GM23248 (cell line): Measurements from ENCODE around the gene PNMA1. TPM values are rescaled to one million over a fixed set of nuclear protein-coding genes. Genes with fewer than 3 reads are reported as not detected.

Source experiments
- DNase-seq: peaks from one replicate; pipeline ENCODE4 v3.0.0-alpha.2; 2015
- H2AFZ ChIP-seq: fragments of 200-600 bp; sonication (generic); 2 replicates; pipeline ENCODE4 v1.6.1; 2016; ENCODE audit warnings: antibody characterized with exemption
- H3F3A ChIP-seq: fragments of 200-600 bp; sonication (generic); 2 replicates; pipeline ENCODE4 v1.6.1; 2016; ENCODE audit warnings: mild to moderate bottlenecking, antibody characterized with exemption, mixed run types; ENCODE audit not compliant: insufficient read depth
- H3K27ac ChIP-seq: fragments of 200-600 bp; sonication (generic); 2 replicates; pipeline ENCODE4 v1.5.1; 2016; ENCODE audit warnings: mild to moderate bottlenecking
- H3K27me3 ChIP-seq: fragments of 200-600 bp; sonication (generic); replicated peaks from 2 replicates; pipeline ENCODE4 v1.6.1; 2016; ENCODE audit warnings: mild to moderate bottlenecking; ENCODE audit not compliant: insufficient read depth
- H3K36me3 ChIP-seq: fragments of 200-600 bp; sonication (generic); 2 replicates; pipeline ENCODE4 v1.6.1; 2016; ENCODE audit warnings: low read depth, mild to moderate bottlenecking
- H3K4me1 ChIP-seq: fragments of 200-600 bp; sonication (generic); 2 replicates; pipeline ENCODE4 v1.6.1; 2016; ENCODE audit warnings: mild to moderate bottlenecking; ENCODE audit not compliant: insufficient read depth
- H3K4me2 ChIP-seq: fragments of 200-600 bp; sonication (generic); one replicate; pipeline ENCODE4 v1.6.1; 2016; ENCODE audit warnings: mild to moderate bottlenecking; ENCODE audit not compliant: unreplicated experiment
- H3K4me3 ChIP-seq: fragments of 200-600 bp; sonication (generic); 2 replicates; pipeline ENCODE4 v1.5.1; 2016; ENCODE audit warnings: mild to moderate bottlenecking
- H3K79me2 ChIP-seq: fragments of 200-600 bp; sonication (generic); 2 replicates; pipeline ENCODE4 v1.6.1; 2016; ENCODE audit warnings: mild to moderate bottlenecking; ENCODE audit not compliant: insufficient read depth
- H3K9ac ChIP-seq: fragments of 200-600 bp; sonication (generic); 2 replicates; pipeline ENCODE4 v1.6.1; 2016; ENCODE audit warnings: mild to moderate bottlenecking
- H3K9me2 ChIP-seq: fragments of 200-600 bp; sonication (generic); 2 replicates; pipeline ENCODE4 v1.6.1; 2016; ENCODE audit warnings: mixed run types, mild to moderate bottlenecking, moderate library complexity; ENCODE audit not compliant: insufficient read depth
- H3K9me3 ChIP-seq: fragments of 200-600 bp; sonication (generic); one replicate; pipeline ENCODE4 v1.6.1; 2017; ENCODE audit warnings: low read depth
- H4K20me1 ChIP-seq: fragments of 200-600 bp; sonication (generic); 2 replicates; pipeline ENCODE4 v1.6.0; 2016; ENCODE audit not compliant: insufficient read depth
- EZH2 ChIP-seq: fragments of 200-600 bp; sonication (generic); IDR thresholded peaks from 2 replicates; pipeline ENCODE4 v1.6.1; 2018; ENCODE audit warnings: antibody characterized with exemption, mild to moderate bottlenecking; ENCODE audit not compliant: insufficient read depth, poor library complexity, severe bottlenecking
- EZH2phosphoT487 ChIP-seq: fragments of 200-600 bp; sonication (generic); IDR thresholded peaks from 2 replicates; pipeline ENCODE4 v1.6.1; 2018; ENCODE audit warnings: antibody characterized with exemption, moderate library complexity, mild to moderate bottlenecking, low read depth; ENCODE audit not compliant: insufficient read depth
- WGBS, 2 experiments: methylation state at CpG; one replicate each; pipeline ENCODE4 v1.1.6; 2015 to 2017; ENCODE audit warnings: low lambda C conversion rate in 2 of 2, low coverage in 1 of 2; ENCODE audit errors: missing lambda C conversion rate in 2 of 2; 5-methylcytosine and 5-hydroxymethylcytosine counted together
- in situ Hi-C: fragments of 300-500 bp; cut with MboI; formaldehyde crosslinking; loops from 2 replicates; pipeline ENCODE4 v1.15.0; 2020
- polyA plus RNA-seq: library from polyadenylated mRNA; unstranded; fragments of >200 nt; fragmentation: Nextera tagmentation; extraction: Ambion mirVana; gene quantifications from 2 replicates; pipeline ENCODE4 v1.2.1, GENCODE V29; 2016
- total RNA-seq: library from RNA; depleted of rRNA; stranded (reverse); fragments of >200 nt; shearing (Covaris generic); gene quantifications from 2 replicates; pipeline ENCODE4 v1.2.3, GENCODE V29; 2014

PNMA1 gene
- total and polyA plus RNA-seq, 2 experiments from 2014 or later, result 14.2 to 64.7 TPM

DNA sequence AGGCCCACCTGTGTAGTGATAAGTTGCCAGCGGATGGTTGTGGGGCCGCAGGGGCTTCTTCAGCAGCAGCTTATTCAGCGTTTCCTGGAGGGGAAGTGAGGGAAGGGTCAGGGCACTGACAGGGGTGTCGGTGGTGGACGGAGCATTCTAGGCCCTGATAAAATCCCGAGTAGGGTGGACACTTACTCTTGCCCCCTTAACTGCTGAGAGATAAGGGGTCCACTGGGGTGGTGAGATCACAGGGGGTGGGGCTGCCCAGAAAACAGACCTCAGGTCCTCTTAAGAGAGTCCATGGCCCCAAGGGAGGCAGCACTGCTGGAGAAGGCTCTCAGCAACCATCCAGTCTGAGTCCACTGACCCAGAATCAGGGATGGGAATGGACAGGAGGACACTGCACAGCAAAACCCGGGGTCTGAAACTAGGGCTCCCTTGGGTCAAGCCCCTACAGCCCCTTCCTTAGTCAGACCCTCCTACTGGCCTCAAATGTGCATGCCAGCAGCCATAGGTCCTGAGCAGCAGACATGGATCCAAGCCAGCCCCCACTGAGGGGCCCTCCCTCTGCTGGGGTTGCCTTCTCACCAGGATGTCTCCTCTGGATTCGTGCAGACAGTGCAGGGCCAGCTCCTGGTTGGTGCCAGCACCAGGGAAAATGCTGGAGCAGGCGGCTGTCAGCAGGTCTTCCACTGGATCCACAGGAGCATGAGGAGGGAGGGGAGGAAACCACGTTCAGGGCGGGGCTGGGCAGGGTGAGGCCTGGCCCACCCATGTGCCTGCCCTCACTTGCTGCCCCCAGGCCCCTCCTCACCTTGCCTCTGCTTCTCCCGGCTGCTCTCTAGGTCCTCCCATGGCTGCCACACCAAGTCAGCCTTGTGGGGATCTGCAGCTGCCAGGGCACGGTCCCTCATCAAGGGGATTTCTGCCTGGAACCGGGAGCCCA is 12.1 kb upstream of the PNMA1 start:
- DNase-seq, result peak; percentile 22
- WGBS, 2 experiments, result 71% methylated on average over 12 to 14 of the region's 14 CpGs
- TF ChIP-seq EZH2phosphoT487, result no peak
- TF ChIP-seq EZH2, result no peak
- Histone ChIP-seq H2AFZ (no peak overlapping the region), H3K9me2 (no peaks in the 10 kb centered on the region), H3K9ac (peak overlapping the region; percentile 77), H3K4me3 (no peak overlapping the region), H3K27ac (peak overlapping the region; percentile 97), H3K9me3 (no peaks in the 10 kb centered on the region), H3K79me2 (peaks cover 45% of the 10 kb centered on the region), H4K20me1 (no peaks in the 10 kb centered on the region), H3F3A (peaks cover 51% of the 10 kb centered on the region), H3K4me2 (peak overlapping the region; percentile 69), H3K36me3 (peaks cover 33% of the 10 kb centered on the region), H3K4me1 (peaks cover 47% of the 10 kb centered on the region), H3K27me3 (no peaks in the 10 kb centered on the region)
- in situ Hi-C loops, result no loop called here

DNA sequence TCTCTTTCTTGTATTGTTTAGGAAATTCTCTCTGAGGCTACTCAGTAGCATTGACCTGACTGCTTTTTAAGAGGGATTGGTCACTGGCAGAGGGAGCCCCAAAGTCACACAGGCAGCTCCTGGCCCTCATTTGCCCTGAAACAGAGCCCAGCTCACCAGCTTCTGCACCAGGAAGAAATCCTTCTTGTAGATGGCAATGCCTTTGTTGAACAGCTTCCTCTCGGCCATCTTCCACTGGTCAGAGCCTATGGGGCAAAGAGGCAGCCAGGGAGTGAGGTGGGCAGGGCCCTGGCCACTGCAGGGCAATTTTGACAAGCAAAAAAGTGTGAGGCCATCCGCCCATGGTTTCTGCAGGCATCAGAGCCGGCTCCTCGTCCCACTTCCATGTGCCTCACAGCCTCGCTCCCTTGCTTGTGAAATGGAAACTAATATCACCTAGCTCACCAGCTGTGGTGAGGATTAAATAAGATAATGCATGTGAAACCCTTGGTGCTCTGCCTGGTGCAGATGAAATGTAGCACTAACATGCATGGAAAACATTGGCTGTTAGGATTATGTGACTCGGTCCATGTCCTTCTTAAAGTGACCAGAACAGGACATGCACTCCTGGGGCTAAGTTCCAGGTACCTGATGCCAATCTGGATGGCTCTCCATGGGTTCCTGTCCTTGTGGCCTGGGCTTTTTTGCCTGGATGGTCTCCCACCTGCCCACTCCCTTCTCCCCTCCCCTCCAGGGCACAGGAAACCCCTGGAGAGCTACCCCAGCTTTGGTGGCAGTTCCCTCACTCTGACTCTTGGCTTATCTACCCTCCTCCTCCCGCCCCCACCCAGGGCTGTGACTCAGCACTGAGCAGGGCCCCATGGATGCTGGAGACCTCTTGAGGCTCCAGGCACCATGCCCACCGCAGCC is 11.2 kb upstream of the PNMA1 start:
- Histone ChIP-seq H3K9me3 (no peaks in the 10 kb centered on the region), H3K79me2 (peaks cover 36% of the 10 kb centered on the region), H3K36me3 (peaks cover 29% of the 10 kb centered on the region), H3K9me2 (no peaks in the 10 kb centered on the region), H4K20me1 (no peaks in the 10 kb centered on the region), H2AFZ (no peak overlapping the region), H3K4me1 (peaks cover 47% of the 10 kb centered on the region), H3K27ac (peak overlapping the region; percentile 97), H3K9ac (peak overlapping the region; percentile 77), H3K4me2 (peak overlapping the region; percentile 69), H3F3A (peaks cover 48% of the 10 kb centered on the region), H3K4me3 (no peak overlapping the region), H3K27me3 (no peaks in the 10 kb centered on the region)
- TF ChIP-seq EZH2 (no peak), EZH2phosphoT487 (no peak)
- in situ Hi-C loops, result no loop called here
- peak; percentile 68 for DNase-seq
- WGBS, 2 experiments, result 70 to 72% methylated on average over 8 of the region's 8 CpGs

DNA sequence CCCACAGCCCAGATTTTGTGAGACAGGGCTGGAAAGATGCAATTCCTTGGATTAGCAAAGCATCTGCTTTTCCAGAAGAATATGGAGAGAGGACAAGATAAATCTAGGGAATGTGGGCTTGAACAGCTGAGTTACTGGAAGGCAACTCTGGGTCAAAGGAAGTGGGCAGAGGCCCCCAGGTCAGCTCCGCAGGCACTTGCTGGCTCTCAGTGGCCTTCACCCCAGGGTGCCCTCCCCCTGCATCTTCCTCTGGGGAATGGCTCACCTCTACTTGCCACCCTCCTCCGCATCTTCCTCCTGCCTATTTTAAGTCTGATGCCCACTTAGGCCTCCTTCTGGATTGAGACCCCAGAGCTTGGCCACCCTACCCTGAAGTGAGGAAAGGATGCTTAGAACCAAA is 10.5 kb upstream of the PNMA1 start:
- no peaks in the 10 kb centered on the region for H3K9me3 ChIP-seq
- no peaks in the 10 kb centered on the region for H4K20me1 ChIP-seq
- H3K27me3 ChIP-seq, result no peaks in the 10 kb centered on the region
- TF ChIP-seq EZH2 (no peak), EZH2phosphoT487 (no peak)
- no peak overlapping the region for H2AFZ ChIP-seq
- peak overlapping the region; percentile 77 for H3K9ac ChIP-seq
- H3K4me2 ChIP-seq, result peak overlapping the region; percentile 69
- peak overlapping the region; percentile 97 for H3K27ac ChIP-seq
- peaks cover 48% of the 10 kb centered on the region for H3F3A ChIP-seq
- H3K36me3 ChIP-seq, result peaks cover 29% of the 10 kb centered on the region
- peak overlapping the region; percentile 24; the same call in 1 of the 2 replicates for H3K4me3 ChIP-seq
- peaks cover 29% of the 10 kb centered on the region for H3K79me2 ChIP-seq
- no peak for DNase-seq
- peaks cover 47% of the 10 kb centered on the region for H3K4me1 ChIP-seq
- H3K9me2 ChIP-seq, result no peaks in the 10 kb centered on the region
- in situ Hi-C loops, result no loop called here
- 91 to 95% methylated on average over 2 of the region's 2 CpGs for WGBS, 2 experiments
